A673 (cell line): ENCODE measurements around the gene MPHOSPH10.
"Not testable (repeated sequence)": the region's sequence is repeated elsewhere in the genome, so short reads cannot be mapped to it uniquely, and the experiment has no call there.

Experiments
- CTCF ChIP-seq: fragments of 300-800, 200-600 bp; sonication (generic); conservative IDR thresholded peaks from 2 replicates; pipeline ENCODE4 v1.5.1; 2017; ENCODE audit warnings: low read depth, mild to moderate bottlenecking, antibody characterized with exemption, low read length, moderate library complexity, mixed read lengths
- EZH2 ChIP-seq: fragments of 200-600 bp; sonication (generic); IDR thresholded peaks from 2 replicates; pipeline ENCODE4 v1.6.1; 2017; ENCODE audit warnings: borderline replicate concordance, low read depth, mild to moderate bottlenecking, mixed read lengths, antibody characterized with exemption, low read length; ENCODE audit not compliant: poor library complexity, severe bottlenecking

- TF ChIP-seq CTCF, EZH2: not testable (repeated sequence)
These were observed 45.0 kb upstream of the MPHOSPH10 start for GRCh38 chr2:71085325-71086003.
